ENCODE measurements around the gene HUS1. TPM values are rescaled to one million over a fixed set of nuclear protein-coding genes. Genes with fewer than 3 reads are reported as not detected.
A peak's percentile ranks its signal among the peaks of the same experiment; 100 is the strongest.

HUS1 gene
- total and polyA plus RNA-seq, 2 of the 13 experiments (the other 11 are each of a cell fraction or from before 2014, with no cell fraction given) = 14.8 to 16.9 TPM

- TF ChIP-seq ZNF784 (CRISPR knock-in tag; IDR thresholded peaks at IDR 0.05; ENCODE audit: borderline replicate concordance) (no peak), THYN1 (CRISPR knock-in tag; IDR thresholded peaks at IDR 0.05; ENCODE audit: borderline replicate concordance, low read depth) (no peak), JDP2 (CRISPR knock-in tag; IDR thresholded peaks at IDR 0.05; ENCODE audit: borderline replicate concordance) (no peak), ZNF510 (CRISPR knock-in tag; IDR thresholded peaks at IDR 0.05; ENCODE audit: low read depth) (no peak), ZNF713 (CRISPR knock-in tag; IDR thresholded peaks at IDR 0.05) (no peak), POLR2AphosphoS2 (IDR thresholded peaks at IDR 0.05; ENCODE audit: low read depth, low read length) (no peak), HIC2 (CRISPR knock-in tag; IDR thresholded peaks at IDR 0.05; ENCODE audit: low read depth) (no peak), HNRNPLL (IDR thresholded peaks at IDR 0.05; ENCODE audit: low read depth, low read length, poor library complexity, severe bottlenecking) (peak; percentile 49), SP2 (CRISPR knock-in tag; IDR thresholded peaks at IDR 0.05) (no peak), ATF3 (CRISPR knock-in tag; IDR thresholded peaks at IDR 0.05) (no peak), MEF2D (CRISPR knock-in tag; IDR thresholded peaks at IDR 0.05) (peak; percentile 67; the same call in 1 of the 2 replicates), AKNA (CRISPR knock-in tag; IDR thresholded peaks at IDR 0.05; ENCODE audit: borderline replicate concordance) (no peak), TMF1 (CRISPR knock-in tag; IDR thresholded peaks at IDR 0.05; ENCODE audit: low read depth) (no peak), SNAI1 (CRISPR knock-in tag; IDR thresholded peaks at IDR 0.05; ENCODE audit: borderline replicate concordance) (no peak), ZNF296 (CRISPR knock-in tag; conservative IDR thresholded peaks at IDR 0.05) (no peak), ZNF850 (CRISPR knock-in tag; conservative IDR thresholded peaks at IDR 0.05) (no peak), PITX1 (CRISPR knock-in tag; IDR thresholded peaks at IDR 0.05) (no peak), ZBTB10 (CRISPR knock-in tag; IDR thresholded peaks at IDR 0.05; ENCODE audit: borderline replicate concordance) (no peak), ZSCAN12 (CRISPR knock-in tag; IDR thresholded peaks at IDR 0.05) (no peak), ZNF205 (CRISPR knock-in tag; IDR thresholded peaks at IDR 0.05) (no peak)
These were observed 12.4 kb upstream of the HUS1 start (continued) for GRCh38 chr7:47991741-47992311.
